Suprapubic skin (tissue), 4 donors: Measurements from ENCODE around the gene MDFI. TPM values are rescaled to one million over a fixed set of nuclear protein-coding genes. Genes with fewer than 3 reads are reported as not detected.
A peak's percentile ranks its signal among the peaks of the same experiment; 100 is the strongest.

Source experiments
- DNase-seq, 2 donors: peaks; one replicate each; pipeline ENCODE4 v3.0.0-alpha.2; 2019; ENCODE audit warnings: low spot score in 2 of 2
- H3K27ac ChIP-seq: fragments of 200-600 bp; sonication (generic); one replicate; pipeline ENCODE4 v1.5.1; 2019
- H3K27me3 ChIP-seq: fragments of 200-600 bp; sonication (generic); one replicate; pipeline ENCODE4 v1.5.1; 2019
- H3K36me3 ChIP-seq: fragments of 200-600 bp; sonication (generic); one replicate; pipeline ENCODE4 v1.5.1; 2019
- H3K4me1 ChIP-seq: fragments of 200-600 bp; sonication (generic); one replicate; pipeline ENCODE4 v1.5.1; 2019
- H3K4me3 ChIP-seq: fragments of 200-600 bp; sonication (generic); one replicate; pipeline ENCODE4 v1.5.1; 2019; ENCODE audit warnings: mild to moderate bottlenecking
- H3K9me3 ChIP-seq: fragments of 200-600 bp; sonication (generic); one replicate; pipeline ENCODE4 v1.5.1; 2019
- EP300 ChIP-seq: sonication (generic); formaldehyde crosslinking; IDR thresholded peaks from one replicate; pipeline ENCODE4 v1.6.1; 2017; ENCODE audit warnings: antibody characterized with exemption
- POLR2A ChIP-seq, 2 donors: fragments of 450-650 bp; IDR thresholded peaks; one replicate each; pipeline ENCODE4 v1.6.1; 2017; ENCODE audit warnings: antibody characterized with exemption in 2 of 2, mild to moderate bottlenecking in 2 of 2, moderate library complexity in 2 of 2
- POLR2AphosphoS5 ChIP-seq, 3 donors: sonication (generic); formaldehyde crosslinking; IDR thresholded peaks; one replicate each; pipeline ENCODE4 v1.6.1; 2017; ENCODE audit warnings: antibody characterized with exemption in 3 of 3
- WGBS: methylation state at CpG from one replicate; pipeline ENCODE4 v1.1.5; 2018; 5-methylcytosine and 5-hydroxymethylcytosine counted together
- total RNA-seq, 4 donors: library from RNA; depleted of rRNA; stranded (reverse); fragments of >200 nt; gene quantifications; one replicate each; pipeline ENCODE4 v1.1.0, GENCODE V29; 2016
- TF ChIP-seq, protein P1 (sequence below), 2 donors: fragments of 200-600 bp in 1 of 2; fragments of 450-650 bp in 1 of 2; sonication (generic) in 1 of 2; IDR thresholded peaks; one replicate each; pipeline ENCODE4 v1.5.1; 2016 to 2019; ENCODE audit warnings: antibody characterized with exemption in 2 of 2, mild to moderate bottlenecking in 1 of 2, moderate library complexity in 1 of 2

MDFI gene
- total RNA-seq, 4 donors from 2014 or later, result 21.7 to 51.8 (median 31.4) TPM

DNA sequence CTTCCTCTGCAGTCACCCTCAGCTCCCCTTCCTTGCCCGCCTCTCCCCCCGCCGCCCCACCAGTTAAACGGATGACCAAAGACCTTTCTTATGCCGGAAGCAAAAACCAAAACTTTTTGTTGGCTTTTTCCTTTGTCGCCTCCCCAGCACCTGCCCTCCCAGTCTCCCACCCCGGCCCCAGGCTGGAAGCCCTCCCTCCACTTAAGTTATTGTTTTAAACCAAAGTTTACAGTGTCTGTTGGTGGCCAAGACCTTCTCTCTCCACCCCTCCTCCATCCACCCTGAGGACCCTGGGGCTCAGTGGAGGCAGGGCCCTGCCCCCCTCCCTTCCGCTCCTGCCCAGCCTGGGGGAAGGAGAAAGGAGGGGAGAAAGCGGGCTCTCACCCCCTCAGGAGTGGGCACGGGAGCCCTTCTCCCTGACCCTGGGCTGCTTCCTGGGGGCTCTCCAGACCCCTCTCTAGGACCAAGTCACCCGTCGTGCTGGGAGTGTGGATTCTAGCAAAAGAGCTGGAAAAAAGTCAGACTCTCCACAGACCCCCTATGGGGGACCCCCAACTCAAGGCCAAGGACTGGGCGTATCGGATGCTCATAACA is 38.3 kb upstream of the MDFI start:
- Histone ChIP-seq H3K27ac (no peak overlapping the region), H3K4me1 (peaks cover 9% of the 10 kb centered on the region), H3K4me3 (no peak overlapping the region), H3K9me3 (no peaks in the 10 kb centered on the region), H3K36me3 (peaks cover 47% of the 10 kb centered on the region), H3K27me3 (peaks cover 2% of the 10 kb centered on the region)
- TF ChIP-seq EP300, result no peak
- TF ChIP-seq POLR2A (IDR thresholded peaks at IDR 0.05), result no peak
- TF ChIP-seq, protein P1, sequence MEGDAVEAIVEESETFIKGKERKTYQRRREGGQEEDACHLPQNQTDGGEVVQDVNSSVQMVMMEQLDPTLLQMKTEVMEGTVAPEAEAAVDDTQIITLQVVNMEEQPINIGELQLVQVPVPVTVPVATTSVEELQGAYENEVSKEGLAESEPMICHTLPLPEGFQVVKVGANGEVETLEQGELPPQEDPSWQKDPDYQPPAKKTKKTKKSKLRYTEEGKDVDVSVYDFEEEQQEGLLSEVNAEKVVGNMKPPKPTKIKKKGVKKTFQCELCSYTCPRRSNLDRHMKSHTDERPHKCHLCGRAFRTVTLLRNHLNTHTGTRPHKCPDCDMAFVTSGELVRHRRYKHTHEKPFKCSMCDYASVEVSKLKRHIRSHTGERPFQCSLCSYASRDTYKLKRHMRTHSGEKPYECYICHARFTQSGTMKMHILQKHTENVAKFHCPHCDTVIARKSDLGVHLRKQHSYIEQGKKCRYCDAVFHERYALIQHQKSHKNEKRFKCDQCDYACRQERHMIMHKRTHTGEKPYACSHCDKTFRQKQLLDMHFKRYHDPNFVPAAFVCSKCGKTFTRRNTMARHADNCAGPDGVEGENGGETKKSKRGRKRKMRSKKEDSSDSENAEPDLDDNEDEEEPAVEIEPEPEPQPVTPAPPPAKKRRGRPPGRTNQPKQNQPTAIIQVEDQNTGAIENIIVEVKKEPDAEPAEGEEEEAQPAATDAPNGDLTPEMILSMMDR (IDR thresholded peaks at IDR 0.05), result no peak
- no peak for TF ChIP-seq POLR2AphosphoS5 (IDR thresholded peaks at IDR 0.05)
- WGBS, result 85% methylated on average over 12 of the region's 14 CpGs
- DNase-seq, result no peak

DNA sequence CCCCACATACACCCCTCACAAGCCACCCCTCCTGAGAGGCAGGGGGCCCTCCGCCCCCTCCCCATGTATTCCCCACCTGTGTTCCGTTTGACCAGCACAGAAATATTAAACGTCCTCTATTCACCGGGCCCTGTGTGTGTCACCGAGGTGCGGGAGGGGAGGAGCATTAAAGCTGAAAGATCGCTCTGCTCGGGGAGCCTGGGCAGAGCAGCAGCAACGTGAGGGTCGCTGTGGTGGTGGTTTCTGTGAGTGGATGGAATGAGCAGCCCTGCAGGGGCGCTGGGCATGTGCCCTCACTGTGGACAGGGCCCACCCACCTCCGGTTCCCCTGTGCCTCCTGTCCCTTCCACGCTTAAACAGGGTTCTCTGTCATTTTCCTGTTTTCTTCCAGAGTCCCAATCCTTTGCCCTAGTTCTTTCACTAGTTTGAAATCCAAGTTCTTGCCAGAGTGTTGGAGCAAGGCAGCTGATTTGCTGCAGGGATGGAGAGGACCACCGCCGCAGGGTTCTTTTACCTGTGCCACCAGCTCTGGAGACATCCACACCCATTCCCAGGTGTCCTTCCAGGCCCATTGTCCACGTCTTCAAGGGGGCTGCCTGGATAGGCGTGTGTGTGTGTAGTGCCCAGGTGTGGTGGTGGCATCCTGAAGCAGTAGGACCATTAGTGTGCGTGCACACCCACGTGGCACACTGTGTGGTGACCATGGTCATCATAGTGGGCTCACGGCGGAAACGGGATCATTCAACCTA is 37.6 kb upstream of the MDFI start:
- peaks cover 9% of the 10 kb centered on the region for H3K4me1 ChIP-seq
- WGBS, result 79% methylated on average over 15 of the region's 22 CpGs

DNA sequence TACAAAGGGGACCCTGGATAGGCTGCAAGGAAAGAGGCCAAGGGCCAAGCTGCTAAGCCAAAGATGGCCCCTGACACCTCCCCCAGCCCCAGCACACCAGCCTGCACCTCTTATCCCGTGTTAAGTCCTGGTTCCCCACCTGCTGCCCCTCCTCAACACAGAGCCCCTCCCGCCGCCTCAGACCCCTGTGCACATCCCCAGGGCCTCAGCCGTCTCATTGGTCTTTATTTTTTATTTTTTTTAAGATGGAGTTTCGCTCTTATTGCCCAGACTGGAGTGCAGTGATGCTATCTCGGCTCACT is 37.1 kb upstream of the MDFI start:
- peaks cover 2% of the 10 kb centered on the region for H3K27me3 ChIP-seq
- H3K36me3 ChIP-seq, result peaks cover 36% of the 10 kb centered on the region
- WGBS, result 98% methylated on average over 6 of the region's 6 CpGs
- H3K4me3 ChIP-seq, result no peak overlapping the region
- H3K27ac ChIP-seq, result no peak overlapping the region
- no peaks in the 10 kb centered on the region for H3K9me3 ChIP-seq
- TF ChIP-seq EP300, result no peak
- no peak for TF ChIP-seq POLR2A (IDR thresholded peaks at IDR 0.05)
- TF ChIP-seq, protein P1 (IDR thresholded peaks at IDR 0.05), result no peak
- TF ChIP-seq POLR2AphosphoS5 (IDR thresholded peaks at IDR 0.05), result no peak
- no peak for DNase-seq
- H3K4me1 ChIP-seq, result peaks cover 9% of the 10 kb centered on the region

More for the DNA sequence above, 37.6 kb upstream of the MDFI start:
- Histone ChIP-seq H3K9me3 (no peaks in the 10 kb centered on the region), H3K36me3 (peaks cover 41% of the 10 kb centered on the region), H3K4me3 (no peak overlapping the region), H3K27me3 (peaks cover 2% of the 10 kb centered on the region), H3K27ac (no peak overlapping the region)
- DNase-seq, result peak in 1 of 2 donors; percentile 50
- TF ChIP-seq POLR2A (IDR thresholded peaks at IDR 0.05) (no peak), EP300 (no peak), POLR2AphosphoS5 (IDR thresholded peaks at IDR 0.05) (no peak)
- TF ChIP-seq, protein P1 (IDR thresholded peaks at IDR 0.05), result no peak

DNA sequence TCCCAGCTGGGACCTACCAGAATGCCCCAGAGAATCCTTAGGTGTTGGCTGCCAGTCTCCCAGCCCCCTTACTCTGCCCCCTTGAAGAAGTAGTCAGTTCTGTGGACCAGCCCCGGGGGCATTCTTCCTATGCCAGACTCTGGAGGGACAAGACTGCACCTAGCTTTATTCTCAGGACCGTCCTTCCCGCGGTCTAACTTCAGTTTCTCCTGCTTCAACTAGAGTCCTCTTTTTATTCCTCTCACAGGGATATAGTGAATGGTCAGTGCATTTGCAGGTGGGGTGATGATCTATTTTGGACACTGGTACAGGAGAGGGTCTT is 35.9 kb upstream of the MDFI start:
- peak; percentile 54 to 76 for DNase-seq
- WGBS, result 73% methylated on average over 4 of the region's 4 CpGs
- Histone ChIP-seq H3K9me3 (no peaks in the 10 kb centered on the region), H3K27ac (no peak overlapping the region), H3K36me3 (peaks cover 25% of the 10 kb centered on the region), H3K4me3 (no peak overlapping the region), H3K4me1 (peaks cover 9% of the 10 kb centered on the region), H3K27me3 (peaks cover 2% of the 10 kb centered on the region)
- TF ChIP-seq EP300, result no peak
- TF ChIP-seq POLR2A (IDR thresholded peaks at IDR 0.05), result no peak
- no peak for TF ChIP-seq POLR2AphosphoS5 (IDR thresholded peaks at IDR 0.05)
- TF ChIP-seq, protein P1 (IDR thresholded peaks at IDR 0.05), result no peak

DNA sequence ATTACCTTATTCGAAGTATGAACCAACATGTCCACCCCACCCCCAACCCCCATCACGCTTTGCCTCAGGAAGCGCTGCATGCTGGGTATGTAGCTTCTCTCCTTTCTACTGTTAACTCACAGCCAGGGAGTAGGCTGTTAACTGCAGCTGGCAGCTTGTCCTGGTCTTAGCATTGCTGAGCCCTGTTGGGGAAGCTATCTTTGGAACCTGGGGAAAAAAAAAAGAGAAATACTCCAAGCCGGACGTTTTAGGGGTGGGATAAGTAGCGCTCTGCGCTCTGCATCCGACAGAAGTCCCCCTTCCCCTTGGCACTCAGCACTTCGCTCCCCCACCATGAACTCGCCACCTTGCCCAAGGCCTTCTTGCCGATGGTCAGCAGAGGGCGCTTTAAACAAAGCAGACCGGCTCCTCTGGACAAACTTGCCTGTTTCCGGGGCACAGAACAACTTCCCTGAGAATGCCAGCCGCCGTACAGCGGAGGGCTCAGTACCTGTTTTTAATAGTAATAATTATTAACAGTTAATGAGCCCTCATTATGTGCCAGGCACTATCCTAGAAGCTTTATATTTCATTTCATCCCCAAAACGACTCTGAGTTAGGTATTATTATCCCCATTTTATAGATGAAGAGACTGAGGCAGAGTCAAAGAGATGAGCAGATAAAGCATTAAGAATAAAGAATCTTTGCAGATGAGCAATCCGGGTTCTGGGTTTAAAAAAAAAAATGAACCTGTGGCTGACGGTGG is 35.2 kb upstream of the MDFI start:
- Histone ChIP-seq H3K36me3 (peaks cover 18% of the 10 kb centered on the region), H3K4me1 (peaks cover 9% of the 10 kb centered on the region), H3K4me3 (no peak overlapping the region), H3K27me3 (peaks cover 2% of the 10 kb centered on the region), H3K9me3 (no peaks in the 10 kb centered on the region), H3K27ac (no peak overlapping the region)
- WGBS, result 7% methylated on average over 20 of the region's 20 CpGs
- TF ChIP-seq, protein P1 (IDR thresholded peaks at IDR 0.05), result peak; percentile 82 to 84
- no peak for TF ChIP-seq POLR2A (IDR thresholded peaks at IDR 0.05)
- peak; percentile 81 to 88 for DNase-seq
